HG03175 (cell line): Measurements from ENCODE around the gene TBC1D14.

ENCODE experiments used
- ATAC-seq: cut with Tn5 transposase; IDR thresholded peaks from one replicate; pipeline ENCODE4 v1.9.1; 2021; ENCODE audit warnings: mild to moderate bottlenecking, moderate library complexity; ENCODE audit not compliant: unreplicated experiment

The TBC1D14 gene

DNA sequence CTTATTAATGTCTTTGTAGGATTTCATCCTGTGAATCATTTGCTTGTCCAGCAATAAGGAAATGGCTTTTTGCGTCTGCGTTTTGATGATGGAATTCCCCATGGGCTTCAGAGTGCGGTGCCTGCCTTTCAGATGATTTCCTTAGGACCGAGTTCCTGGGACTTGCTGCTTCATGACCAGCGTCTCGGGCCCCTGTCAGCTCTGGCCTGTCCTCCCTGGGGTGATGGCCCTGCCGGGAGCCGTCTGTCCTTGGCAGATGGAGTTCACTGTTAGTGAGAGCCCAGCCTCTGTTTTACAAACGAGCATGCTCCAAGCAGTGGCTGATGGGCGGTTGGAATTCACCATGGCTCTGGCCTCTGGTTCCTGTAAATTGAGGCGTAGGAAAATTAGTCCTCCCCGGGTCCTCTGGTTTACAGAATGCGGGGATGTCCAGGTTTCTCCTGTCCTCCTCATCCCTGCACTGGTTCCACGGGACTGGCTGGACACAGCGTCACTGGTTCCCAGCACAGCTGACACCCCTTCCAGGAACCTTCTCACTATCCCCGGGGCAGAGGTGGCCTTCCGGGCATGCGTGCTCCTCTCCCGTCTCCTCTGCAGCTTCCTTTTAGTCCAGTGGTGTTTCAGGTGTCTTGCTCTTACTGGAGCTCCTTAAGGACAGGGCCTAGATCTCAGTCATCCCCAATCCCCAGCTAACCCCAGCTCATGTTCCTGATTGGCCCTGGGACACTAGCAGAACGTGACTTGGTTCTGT, 34.9 kb downstream of the TBC1D14 start:
- ATAC-seq: no peak

DNA sequence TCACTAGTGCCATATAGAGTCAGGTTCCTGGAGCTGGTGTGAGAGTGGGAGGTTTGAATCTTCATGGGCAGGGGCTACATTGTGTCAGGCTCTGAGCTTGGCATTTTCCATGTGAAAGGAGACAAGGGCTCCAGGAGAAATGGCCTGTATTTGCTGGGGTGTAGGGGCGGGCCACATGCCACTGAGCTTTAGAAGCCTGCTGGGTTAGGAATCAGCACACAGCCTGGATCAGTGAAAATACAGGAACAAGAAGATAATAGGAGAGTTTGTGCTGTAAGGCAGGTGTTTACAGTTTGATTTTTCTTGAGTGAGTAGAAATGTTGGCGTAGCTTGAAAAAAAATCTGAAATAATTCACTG, 35.4 kb downstream of the TBC1D14 start:
- ATAC-seq: no peak

DNA sequence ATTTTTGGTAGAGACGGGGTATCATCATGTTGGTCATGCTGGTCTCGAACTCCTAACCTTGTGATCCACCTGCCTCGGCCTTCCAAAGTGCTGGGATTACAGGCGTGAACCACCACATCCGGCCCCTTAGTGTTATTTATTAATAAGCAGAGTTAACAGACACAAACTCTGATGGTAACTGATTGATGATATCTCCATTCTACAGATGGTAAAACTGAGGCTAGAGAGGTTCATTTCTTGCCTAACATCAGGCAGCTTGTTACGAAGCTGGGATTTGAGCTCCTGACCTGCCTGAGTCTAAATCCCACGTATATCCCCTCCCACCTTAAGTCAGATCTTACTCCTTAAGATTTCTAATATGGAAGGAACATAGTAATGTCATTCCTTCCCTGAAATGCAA, 36.9 kb downstream of the TBC1D14 start:
- no peak for ATAC-seq

DNA sequence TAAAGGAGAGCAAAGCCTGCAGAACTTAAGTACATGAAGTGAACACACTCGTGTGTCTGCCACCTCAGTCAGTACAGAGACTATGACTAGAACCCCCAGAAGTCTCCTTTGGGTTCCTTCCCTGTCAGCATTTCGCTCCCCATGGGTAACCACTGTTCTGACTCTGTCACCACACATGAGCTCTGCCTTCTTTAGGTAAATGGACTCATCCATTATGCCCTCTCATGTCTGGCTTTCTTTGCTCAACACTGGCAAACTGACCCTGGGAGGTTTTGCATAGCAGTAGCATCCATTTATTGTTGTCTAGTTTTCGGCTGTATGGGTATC, 38.5 kb downstream of the TBC1D14 start:
- no peak for ATAC-seq

DNA sequence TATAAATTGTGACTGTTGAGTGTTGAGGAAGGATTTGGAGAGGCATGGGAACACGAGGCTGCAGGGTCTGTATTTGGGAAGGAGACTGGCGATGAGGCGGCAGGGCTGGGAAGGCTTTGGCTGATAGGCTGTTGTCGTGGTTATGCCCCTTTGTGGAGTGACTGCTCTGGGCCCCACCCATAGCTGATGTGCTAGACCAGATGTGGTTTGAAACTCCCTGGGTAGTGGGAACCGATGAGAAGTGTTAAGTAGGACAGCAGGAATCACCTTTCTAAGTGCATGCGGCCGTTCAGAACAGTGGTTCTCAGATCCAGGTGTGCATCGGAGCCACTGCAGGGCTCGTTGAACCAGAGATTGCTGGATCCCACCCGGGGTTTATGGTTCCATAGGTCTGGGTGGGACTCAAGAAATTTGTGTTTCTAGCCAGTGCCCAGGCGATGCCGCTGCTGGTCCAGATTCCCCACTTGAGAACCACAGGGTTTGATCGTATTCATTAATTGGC, 42.3 kb downstream of the TBC1D14 start:
- ATAC-seq: no peak

DNA sequence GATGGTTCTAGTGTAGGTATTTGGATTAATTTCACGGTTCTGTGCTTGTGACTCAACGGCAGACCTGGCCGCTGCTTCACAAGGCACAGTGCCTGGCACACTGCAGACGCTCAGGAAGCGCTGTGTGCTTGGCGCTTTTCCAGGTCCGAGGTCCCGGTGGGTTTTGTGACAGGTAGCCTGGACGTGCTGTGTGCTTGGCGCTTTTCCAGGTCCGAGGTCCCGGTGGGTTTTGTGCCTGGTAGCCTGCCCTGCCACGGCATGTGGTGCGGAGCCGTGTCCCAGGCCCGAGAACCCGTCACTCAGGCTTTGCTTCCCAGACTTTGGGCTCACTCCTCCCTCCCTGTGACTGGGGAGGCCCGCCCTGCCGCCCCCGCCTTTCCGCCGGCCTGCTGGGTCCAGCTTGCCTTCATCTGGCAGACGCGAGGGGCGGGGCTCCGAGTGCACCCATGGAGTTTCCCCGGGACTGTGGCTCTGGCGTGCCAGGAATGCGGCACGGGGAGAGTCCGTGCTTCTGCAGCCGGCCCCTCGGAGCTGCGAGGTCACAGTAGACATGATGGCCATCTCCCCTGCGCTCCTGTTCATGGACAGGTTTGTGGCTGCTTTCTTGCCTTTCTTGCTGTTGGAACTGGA, 44.2 kb downstream of the TBC1D14 start:
- ATAC-seq: no peak

DNA sequence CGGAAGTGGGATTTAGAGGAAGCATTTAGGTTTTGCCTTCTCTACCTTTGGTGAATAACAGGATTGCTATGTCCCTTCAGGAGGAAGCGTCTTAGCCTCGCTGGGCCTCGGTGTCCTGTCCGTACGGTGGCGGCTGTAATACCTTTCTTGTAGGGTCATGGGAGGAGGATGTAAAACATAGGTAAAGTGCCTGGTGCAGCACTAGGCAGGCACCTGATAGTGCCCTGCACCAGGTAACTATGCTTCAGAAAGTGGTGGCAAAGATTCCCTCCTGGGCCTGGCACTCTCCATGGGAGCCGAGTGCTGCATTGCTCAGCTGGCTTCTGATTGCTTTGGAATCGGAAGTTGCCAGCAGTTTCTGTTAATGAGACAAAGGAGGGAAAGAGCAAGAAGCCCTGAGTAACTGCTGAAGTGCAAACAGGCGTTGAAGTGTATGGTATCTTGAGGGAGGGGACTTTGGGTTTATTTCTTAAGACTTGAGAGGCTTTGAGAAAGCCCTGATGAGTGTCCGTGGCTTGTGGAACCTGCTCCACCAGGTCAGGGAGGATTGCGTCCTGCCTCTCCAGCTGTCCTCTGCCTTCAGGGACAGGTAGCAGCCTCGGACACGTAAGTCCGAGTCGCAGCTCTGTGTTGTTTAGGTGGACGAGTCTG, 45.8 kb downstream of the TBC1D14 start:
- no peak for ATAC-seq

DNA sequence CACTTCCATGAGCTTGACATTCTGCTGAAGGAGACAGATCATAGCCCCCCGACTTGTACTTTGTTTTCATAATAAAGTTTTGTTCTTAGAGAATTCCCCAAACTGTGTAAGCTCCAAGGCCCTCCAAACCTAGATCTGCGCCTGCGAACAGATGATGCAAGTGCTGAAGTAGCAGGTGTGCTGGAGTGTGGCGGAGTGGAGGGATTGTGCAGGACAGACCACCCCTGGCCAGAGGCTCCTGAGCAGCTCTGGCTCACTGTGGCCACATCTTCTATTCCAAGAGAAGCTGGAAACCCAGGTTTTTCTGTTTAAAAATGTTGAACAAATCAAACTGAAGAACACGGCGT, 46.4 kb downstream of the TBC1D14 start:
- ATAC-seq: no peak

DNA sequence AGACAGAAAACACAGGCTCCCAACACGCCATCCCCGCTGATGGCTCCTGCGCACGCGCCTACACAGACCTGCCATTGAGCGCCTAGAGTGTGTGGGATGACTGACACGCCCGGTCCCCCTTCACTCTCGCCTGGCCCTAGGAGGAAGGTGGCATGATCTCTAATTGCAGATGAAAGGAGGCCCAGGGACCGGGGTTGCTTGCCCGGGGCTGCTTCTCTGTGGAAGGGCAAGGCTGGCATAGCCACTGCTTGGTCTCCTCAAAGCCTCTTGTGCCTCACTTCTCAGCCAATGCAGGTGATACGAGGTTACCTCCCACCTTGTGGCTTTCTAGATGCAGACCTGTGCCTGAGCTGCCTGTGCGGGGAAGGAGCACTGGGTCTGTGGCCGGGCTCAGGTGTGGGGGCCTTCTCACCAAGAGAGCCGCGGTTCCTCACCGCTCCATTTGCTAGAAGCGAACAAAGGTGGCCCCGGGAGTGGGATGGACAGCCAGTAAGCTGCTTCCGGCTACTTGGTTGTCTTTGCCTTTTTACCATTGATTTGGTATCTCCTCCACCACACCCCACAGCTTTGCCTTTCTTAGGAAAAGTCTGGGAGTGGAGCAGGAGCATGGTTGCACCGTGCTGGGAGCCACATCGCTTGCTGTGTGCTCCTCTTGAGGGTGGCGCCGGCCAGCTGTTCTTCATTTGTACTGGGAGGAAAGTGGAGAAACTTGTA, 47.0 kb downstream of the TBC1D14 start:
- no peak for ATAC-seq

DNA sequence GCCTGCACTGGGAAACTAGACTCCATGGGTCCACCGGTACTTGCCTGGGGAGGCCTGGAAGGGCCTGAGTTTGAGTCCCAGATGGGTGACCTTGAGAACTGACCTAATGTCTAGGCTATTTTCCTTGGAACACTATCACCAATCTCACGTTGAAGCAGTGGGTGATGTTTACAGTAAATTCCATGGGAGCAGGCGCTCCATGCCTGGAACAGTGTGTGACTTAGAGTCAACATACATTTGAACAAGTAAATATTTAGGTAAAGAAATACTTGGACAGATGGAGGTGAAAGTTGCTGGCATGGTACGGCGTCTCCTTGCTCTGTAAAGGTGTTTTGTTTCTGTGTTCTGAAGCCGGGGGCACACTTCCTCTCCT, 47.5 kb downstream of the TBC1D14 start:
- no peak for ATAC-seq

DNA sequence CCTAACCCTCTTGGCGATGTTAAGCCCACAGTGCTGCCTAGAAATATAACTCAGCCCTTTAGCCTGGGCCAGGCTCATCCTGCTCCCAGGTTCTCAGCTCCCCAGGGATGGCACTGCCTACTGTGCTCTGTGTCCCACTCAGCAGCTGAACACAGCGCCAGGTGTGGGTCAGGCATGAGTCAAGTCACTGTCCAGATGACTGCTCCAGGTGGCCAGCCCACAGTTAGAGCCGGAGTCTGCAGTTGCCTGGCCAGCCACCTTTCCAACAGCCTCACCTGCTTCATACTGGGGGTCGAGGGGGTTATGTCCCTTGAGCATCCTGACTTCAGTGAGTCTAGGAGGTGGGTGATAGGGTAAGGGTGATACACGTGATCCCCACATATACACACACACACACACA, 48.4 kb downstream of the TBC1D14 start:
- ATAC-seq: no peak

DNA sequence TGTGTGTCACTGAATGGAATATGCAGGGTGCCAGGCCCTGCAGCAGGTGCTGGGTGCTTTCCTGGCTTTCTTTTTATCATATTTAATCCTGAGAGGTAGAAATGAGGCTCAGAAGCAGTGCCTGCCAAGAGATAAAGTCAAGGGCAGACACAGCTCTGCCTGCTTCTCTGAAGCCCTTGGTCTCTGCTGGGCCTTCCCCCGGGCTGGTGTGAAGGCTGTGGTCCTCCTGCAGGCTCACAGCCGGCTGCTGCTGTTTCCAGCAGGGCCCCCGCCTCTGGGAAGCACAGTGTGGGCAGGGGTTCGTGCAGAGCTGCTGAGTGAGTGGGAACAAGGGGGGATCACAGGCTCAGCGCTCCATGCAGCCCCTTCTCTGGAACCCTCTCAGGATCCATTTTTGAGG, 49.6 kb downstream of the TBC1D14 start:
- ATAC-seq: no peak

DNA sequence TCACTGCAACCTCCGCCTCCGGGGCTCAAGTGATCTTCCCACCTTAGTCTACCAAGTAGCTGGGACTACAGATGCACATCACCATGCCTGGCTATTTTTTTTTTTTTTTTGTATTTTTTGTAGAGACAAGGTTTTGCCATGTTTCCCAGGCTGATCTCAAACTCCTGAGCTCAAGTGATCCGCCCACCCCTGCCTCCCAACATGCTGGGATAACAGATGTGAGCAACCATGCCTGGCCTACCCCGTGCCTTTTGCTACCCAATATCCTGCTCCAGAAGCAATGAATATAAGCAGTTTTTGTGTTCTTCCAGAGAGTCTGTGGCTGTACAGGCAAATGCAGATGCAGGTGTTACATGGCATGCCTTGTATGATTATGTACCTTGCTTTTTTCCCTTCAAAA, 50.5 kb downstream of the TBC1D14 start:
- ATAC-seq: no peak

DNA sequence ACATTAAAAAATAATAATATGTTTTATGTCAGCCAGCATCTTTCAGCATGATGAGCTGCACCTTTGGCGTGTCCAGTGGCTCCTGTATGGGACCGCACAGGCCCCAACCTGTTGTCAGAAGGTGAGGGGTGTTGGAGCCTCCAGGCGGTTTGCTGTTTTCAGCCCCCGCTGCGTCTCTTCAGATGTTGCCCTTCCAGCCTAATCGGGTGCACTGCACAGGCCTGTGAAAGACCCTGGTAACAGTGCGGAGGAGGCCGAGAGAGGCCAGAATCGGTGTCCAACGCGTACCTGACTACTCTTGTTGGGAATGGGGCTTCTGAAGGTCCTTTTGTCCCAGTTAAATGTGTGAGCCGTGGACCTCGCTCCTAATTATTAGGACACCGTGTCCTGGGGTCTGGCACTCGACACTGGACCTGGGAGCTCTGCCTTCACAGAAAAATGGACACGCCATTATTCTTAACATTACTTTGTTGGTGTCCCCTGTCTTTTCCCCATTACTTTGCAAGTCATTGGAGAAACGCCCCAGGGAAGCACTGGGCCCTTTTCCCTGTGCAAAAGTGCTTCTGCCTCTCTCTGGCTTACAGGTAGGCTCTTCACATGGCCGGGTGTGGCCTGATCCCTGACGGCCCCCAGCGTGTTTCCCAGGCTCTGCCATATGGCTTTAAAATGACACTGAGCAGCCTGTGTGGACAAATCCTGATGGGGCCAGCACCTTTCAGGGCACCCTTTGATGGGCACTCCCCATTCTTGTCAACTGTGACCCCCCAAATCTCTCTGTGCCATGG, 51.2 kb downstream of the TBC1D14 start:
- no peak for ATAC-seq

DNA sequence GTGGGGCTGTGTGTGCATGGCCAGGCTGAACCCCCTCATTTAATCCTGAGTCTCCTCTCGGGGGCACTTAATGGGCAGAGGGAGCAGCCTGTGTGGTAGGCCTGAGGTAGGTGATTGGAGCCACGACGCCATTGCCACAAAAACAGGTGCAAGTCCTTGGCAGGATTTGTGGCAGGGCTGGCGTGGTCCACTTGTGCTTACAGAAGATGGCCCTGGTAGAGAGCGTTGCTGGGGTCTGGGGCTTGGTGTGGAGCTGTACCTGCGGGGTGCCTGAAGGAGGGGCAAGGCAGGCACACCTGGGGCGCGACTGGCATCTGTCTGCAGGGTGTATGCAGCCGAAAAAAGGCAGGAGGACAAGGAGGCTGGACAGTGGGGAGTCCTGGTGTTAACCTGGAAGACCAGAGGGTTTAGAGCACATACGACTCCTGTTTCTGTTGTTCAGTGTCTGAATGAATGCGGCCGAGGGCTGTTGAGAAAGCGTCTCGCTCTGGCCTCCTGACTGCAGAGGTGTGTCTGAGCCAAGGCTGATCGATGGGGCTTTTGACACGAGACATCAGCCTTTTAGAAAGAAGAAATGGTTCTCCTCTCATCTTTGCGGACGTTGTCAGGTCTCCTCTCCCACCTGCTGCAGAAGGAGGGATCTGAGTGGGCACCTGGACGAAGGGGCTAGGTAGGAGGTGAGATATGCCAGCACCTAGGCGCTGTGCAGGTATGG, 52.0 kb downstream of the TBC1D14 start:
- no peak for ATAC-seq

DNA sequence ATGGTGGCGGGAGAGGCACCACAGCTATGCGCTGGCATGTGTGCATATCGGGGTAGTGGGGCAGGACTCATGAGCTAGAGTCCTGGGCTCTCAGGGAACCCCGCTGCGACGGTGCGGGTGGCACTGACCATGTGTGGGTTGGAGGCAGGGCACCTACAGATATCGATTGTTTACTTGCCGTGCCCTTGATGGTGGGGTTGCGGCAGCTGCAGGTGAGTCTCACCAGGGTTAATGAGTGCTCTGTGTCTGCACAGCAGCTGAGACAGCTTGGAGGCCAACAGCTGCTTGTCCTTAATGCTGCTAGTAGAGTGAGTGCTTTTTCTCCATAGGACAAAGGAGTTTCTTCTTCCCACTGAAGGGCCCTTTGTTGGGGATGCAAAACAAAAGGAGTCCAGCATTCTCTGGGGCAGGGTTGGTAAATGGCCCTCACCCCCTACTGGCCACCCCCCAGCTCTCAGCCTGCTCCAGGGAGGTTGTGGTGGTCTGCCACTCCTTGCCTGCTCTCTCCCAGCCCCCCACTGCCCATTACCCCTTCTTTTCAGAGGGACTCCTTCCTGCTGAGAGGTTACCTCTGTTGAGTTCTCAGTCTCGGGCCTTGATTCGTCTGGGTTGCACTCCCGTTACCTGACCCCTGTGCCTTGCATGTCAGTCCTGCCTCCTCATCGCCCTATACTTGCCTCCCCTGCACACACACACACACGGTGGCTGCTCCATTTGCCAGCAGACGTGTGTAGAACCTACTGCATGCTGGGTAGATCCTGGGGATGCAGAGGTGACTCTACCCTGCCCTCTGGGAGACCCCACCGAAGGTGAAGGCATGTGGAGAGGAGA, 52.8 kb downstream of the TBC1D14 start:
- no peak for ATAC-seq

DNA sequence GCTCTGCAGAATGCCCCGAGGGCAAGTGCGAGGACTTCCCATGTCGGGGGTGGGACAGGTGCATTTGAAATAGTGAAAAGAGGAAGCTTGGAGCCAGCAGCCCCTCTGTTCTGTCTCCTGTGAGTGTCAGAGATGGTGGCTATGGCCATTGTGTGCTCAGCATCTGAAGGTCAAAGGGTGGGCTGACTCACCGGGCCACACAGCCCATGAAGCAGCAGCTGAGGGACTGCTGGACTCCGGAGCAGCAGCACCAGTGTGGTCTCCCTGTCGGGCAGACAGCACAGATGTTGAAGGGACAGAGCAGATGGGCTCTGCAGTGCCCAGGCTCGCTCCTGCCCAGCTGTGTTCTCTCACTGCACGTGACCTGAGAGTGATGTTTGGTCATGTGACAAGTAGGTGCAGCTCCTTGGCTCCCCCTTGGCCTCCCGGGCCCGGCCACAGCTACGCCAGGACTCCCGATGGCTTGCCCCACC, 53.5 kb downstream of the TBC1D14 start:
- no peak for ATAC-seq

DNA sequence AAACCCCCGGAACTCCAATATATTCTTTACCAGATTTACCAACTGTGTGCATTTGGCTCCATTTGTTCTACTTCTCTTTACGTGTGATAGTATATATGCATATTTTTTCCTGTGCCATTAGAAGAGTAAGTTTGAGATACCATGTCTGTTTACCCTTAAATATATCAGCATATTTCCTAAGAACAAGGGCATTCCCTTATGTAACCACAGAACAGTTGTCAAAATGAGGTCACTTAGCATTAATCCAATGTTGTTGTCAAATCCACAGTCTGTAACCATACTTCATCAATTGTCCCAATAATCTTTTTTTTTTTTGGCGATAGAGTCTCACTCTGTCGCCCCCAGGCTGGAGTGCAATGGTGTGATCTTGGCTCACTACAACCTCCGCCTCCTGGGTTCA, 55.2 kb downstream of the TBC1D14 start:
- ATAC-seq: no peak

DNA sequence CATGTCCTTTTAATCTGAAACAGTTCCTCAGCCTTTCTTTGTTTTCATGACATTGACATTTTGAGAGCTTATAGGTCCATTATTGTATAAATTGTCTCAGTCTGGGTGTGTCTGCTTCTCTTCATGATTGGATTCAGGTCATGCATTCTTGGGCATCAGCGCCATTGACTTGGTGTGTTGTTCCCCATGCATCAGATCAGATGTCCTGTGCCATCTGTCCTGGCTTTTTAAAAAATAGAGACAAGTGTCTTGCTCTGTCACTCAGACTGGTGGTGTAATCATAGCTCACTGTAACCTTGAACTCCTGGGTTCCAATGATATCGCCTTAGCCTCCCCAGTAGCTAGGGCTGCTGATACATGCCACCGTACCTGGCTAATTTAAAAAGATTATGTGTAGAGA, 55.7 kb downstream of the TBC1D14 start:
- ATAC-seq: no peak
